Naive thymus-derived CD4-positive, alpha-beta T cell (primary cell): ENCODE data around the gene SHISA6. TPM values are rescaled to one million over a fixed set of nuclear protein-coding genes. Genes with fewer than 3 reads are reported as not detected.

ENCODE experiments used
- ATAC-seq: fragments of 150-1000 bp; cut with Tn5 transposase; 2 replicates; pipeline ENCODE4 v1.10.0; 2021; ENCODE audit warnings: mild to moderate bottlenecking, moderate library complexity
- CTCF ChIA-PET: fragments of 350-600 bp; sonication (Branson Sonifier 250); formaldehyde crosslinking; loops from one replicate; lab custom pipeline; 2021; ENCODE audit warnings: antibody characterized with exemption; lab: Charles Lee
- POLR2A ChIA-PET: fragments of 350-600 bp; sonication (Branson Sonifier 250); formaldehyde crosslinking; loops from one replicate; lab custom pipeline; 2021; ENCODE audit warnings: antibody characterized with exemption, inconsistent platforms; lab: Charles Lee
- DNase-seq, 9 donors: peaks; one replicate each; pipeline versions ENCODE4 v3.0.0 to v3.0.0-alpha.2; 2020 to 2022; ENCODE audit warnings: mixed read lengths in 1 of 9
- H3K27ac ChIP-seq: one replicate; pipeline ENCODE4 v1.7.0; 2013; ENCODE audit warnings: mild to moderate bottlenecking, low read depth, low read length, moderate library complexity
- H3K27me3 ChIP-seq, 2 donors: one replicate each; pipeline ENCODE4 v1.7.0; 2013; ENCODE audit warnings: low read length in 2 of 2, mild to moderate bottlenecking in 2 of 2, moderate library complexity in 2 of 2; ENCODE audit not compliant: control insufficient read depth in 2 of 2, insufficient read depth in 2 of 2
- H3K36me3 ChIP-seq, 3 experiments: 1 replicate in 2 of 3; 2 replicates in 1 of 3; pipeline ENCODE4 v1.7.0; 2013; ENCODE audit warnings: low read length in 3 of 3, mild to moderate bottlenecking in 3 of 3, moderate library complexity in 1 of 3; ENCODE audit not compliant: insufficient read depth in 3 of 3, control insufficient read depth in 2 of 3
- H3K4me1 ChIP-seq, 2 donors: one replicate each; pipeline ENCODE4 v1.7.0; 2013; ENCODE audit warnings: low read length in 2 of 2, mild to moderate bottlenecking in 2 of 2, moderate library complexity in 1 of 2; ENCODE audit not compliant: control insufficient read depth in 2 of 2, insufficient read depth in 2 of 2
- H3K4me3 ChIP-seq: 2 replicates; pipeline ENCODE4 v1.7.0; 2013; ENCODE audit warnings: mild to moderate bottlenecking, low read length
- H3K9me3 ChIP-seq, 3 experiments: 1 replicate in 2 of 3; 2 replicates in 1 of 3; pipeline ENCODE4 v1.7.0; 2013; ENCODE audit warnings: low read length in 3 of 3; ENCODE audit not compliant: control insufficient read depth in 2 of 3
- H3K27ac Mint-ChIP-seq, 9 donors: one replicate each; pipeline ENCODE4 v1.8.0; 2020 to 2022; ENCODE audit warnings: mixed read lengths in 9 of 9, mild to moderate bottlenecking in 8 of 9, moderate library complexity in 5 of 9, inconsistent platforms in 2 of 9
- H3K27me3 Mint-ChIP-seq, 5 donors: one replicate each; pipeline ENCODE4 v1.8.0; 2021 to 2022; ENCODE audit warnings: mixed read lengths in 5 of 5, mild to moderate bottlenecking in 1 of 5
- H3K36me3 Mint-ChIP-seq, 5 donors: one replicate each; pipeline ENCODE4 v1.8.0; 2020 to 2022; ENCODE audit warnings: mixed read lengths in 5 of 5, mild to moderate bottlenecking in 3 of 5, inconsistent platforms in 1 of 5
- H3K4me1 Mint-ChIP-seq, 7 donors: one replicate each; pipeline ENCODE4 v1.8.0; 2020 to 2022; ENCODE audit warnings: mixed read lengths in 7 of 7, mild to moderate bottlenecking in 3 of 7, inconsistent platforms in 1 of 7
- H3K4me3 Mint-ChIP-seq, 10 donors: one replicate each; pipeline ENCODE4 v1.8.0; 2020 to 2022; ENCODE audit warnings: mild to moderate bottlenecking in 10 of 10, mixed read lengths in 10 of 10, moderate library complexity in 6 of 10, inconsistent platforms in 2 of 10
- H3K9me3 Mint-ChIP-seq, 11 donors: one replicate each; pipeline ENCODE4 v1.8.0; 2020 to 2022; ENCODE audit warnings: mixed read lengths in 11 of 11, mild to moderate bottlenecking in 4 of 11, inconsistent platforms in 1 of 11, moderate library complexity in 1 of 11
- intact Hi-C, 2 donors: fragments of 100-400 bp; cut with micrococcal nuclease; formaldehyde crosslinking; loops; one replicate each; pipeline ENCODE4 v1.15.1; 2023
- polyA plus RNA-seq, 2 donors: library from polyadenylated mRNA; unstranded; fragments of 300-500 nt; fragmentation: Illumina TruSeq; gene quantifications; one replicate each; pipeline ENCODE4 v1.2.3, GENCODE V29; 2021
- total RNA-seq, 6 experiments: library from RNA in 5 of 6; stranded (reverse) in 5 of 6; gene quantifications; 1 replicate in 5 of 6; 2 replicates in 1 of 6; pipeline ENCODE4 v1.2.3 and lab custom pipeline; 2021 to 2026

Gene SHISA6
- total and polyA plus RNA-seq, 7 experiments from 2014 or later = not detected

- ChIA-PET CTCF (no interaction called here), POLR2A (no interaction called here)
- Histone ChIP-seq H3K4me1 (no peaks in the 10 kb centered on the region), H3K27ac (no peak overlapping the region), H3K36me3 (no peaks in the 10 kb centered on the region), H3K27me3 (no peaks in the 10 kb centered on the region), H3K4me3 (no peak overlapping the region), H3K9me3 (no peaks in the 10 kb centered on the region)
- Mint-ChIP-seq H3K9me3 (peaks cover 0 to 16% (median 11%) of the 10 kb centered on the region in 11 donors), H3K27ac (no peak overlapping the region), H3K27me3 (peaks cover 0 to 10% (median 9%) of the 10 kb centered on the region in 5 donors), H3K4me3 (no peak overlapping the region), H3K36me3 (peaks cover 0 to 6% (median 0%) of the 10 kb centered on the region in 5 donors), H3K4me1 (no peaks in the 10 kb centered on the region)
- intact Hi-C loops = no loop called here
- no peak for ATAC-seq
- no peak for DNase-seq
Measured at GRCh38 chr17:11272191-11272590, 31.2 kb downstream of the SHISA6 start.

GRCh38 chr17:11273596-11273995 lies 32.6 kb downstream of the SHISA6 start:
- intact Hi-C loops = no loop called here
- no peak overlapping the region for H3K4me3 Mint-ChIP-seq
- CTCF ChIA-PET = no interaction called here
- Histone ChIP-seq H3K27me3 (no peaks in the 10 kb centered on the region), H3K4me3 (no peak overlapping the region), H3K9me3 (peaks cover 0 to 2% (median 0%) of the 10 kb centered on the region in 3 experiments), H3K27ac (no peak overlapping the region), H3K4me1 (no peaks in the 10 kb centered on the region), H3K36me3 (no peaks in the 10 kb centered on the region)
- no peaks in the 10 kb centered on the region for H3K4me1 Mint-ChIP-seq
- H3K27me3 Mint-ChIP-seq = peaks cover 0 to 10% (median 9%) of the 10 kb centered on the region in 5 donors
- no peak for DNase-seq
- no peak for ATAC-seq
- H3K27ac Mint-ChIP-seq = no peak overlapping the region
- POLR2A ChIA-PET = no interaction called here
- H3K36me3 Mint-ChIP-seq = peaks cover 0 to 6% (median 0%) of the 10 kb centered on the region in 5 donors
- peaks cover 0 to 18% (median 10%) of the 10 kb centered on the region in 11 donors for H3K9me3 Mint-ChIP-seq

- H3K27ac ChIP-seq = no peak overlapping the region
- DNase-seq (no peak), ATAC-seq (no peak)
- no peaks in the 10 kb centered on the region for H3K4me1 Mint-ChIP-seq
- no peaks in the 10 kb centered on the region for H3K4me1 ChIP-seq
- peaks cover 0 to 6% (median 0%) of the 10 kb centered on the region in 3 experiments for H3K9me3 ChIP-seq
- H3K9me3 Mint-ChIP-seq = peaks cover 0 to 19% (median 10%) of the 10 kb centered on the region in 11 donors
- peaks cover 0 to 6% (median 0%) of the 10 kb centered on the region in 5 donors for H3K36me3 Mint-ChIP-seq
- H3K27me3 ChIP-seq = no peaks in the 10 kb centered on the region
- H3K4me3 Mint-ChIP-seq = no peak overlapping the region
- intact Hi-C loops = no loop called here
- ChIA-PET POLR2A (no interaction called here), CTCF (no interaction called here)
- H3K27me3 Mint-ChIP-seq = peaks cover 0 to 10% (median 9%) of the 10 kb centered on the region in 5 donors
- no peak overlapping the region for H3K27ac Mint-ChIP-seq
- H3K4me3 ChIP-seq = no peak overlapping the region
- H3K36me3 ChIP-seq = no peaks in the 10 kb centered on the region
Measured at GRCh38 chr17:11274106-11274505, 33.1 kb downstream of the SHISA6 start.

GRCh38 chr17:11276486-11276885 lies 35.5 kb downstream of the SHISA6 start:
- DNase-seq = no peak
- Histone ChIP-seq H3K9me3 (peaks cover 0 to 6% (median 0%) of the 10 kb centered on the region in 3 experiments), H3K27me3 (no peaks in the 10 kb centered on the region), H3K36me3 (no peaks in the 10 kb centered on the region), H3K4me3 (no peak overlapping the region), H3K27ac (no peak overlapping the region), H3K4me1 (no peaks in the 10 kb centered on the region)
- Mint-ChIP-seq H3K27me3 (peaks cover 0 to 10% (median 9%) of the 10 kb centered on the region in 5 donors), H3K4me1 (no peaks in the 10 kb centered on the region), H3K27ac (no peak overlapping the region), H3K36me3 (peaks cover 0 to 6% (median 0%) of the 10 kb centered on the region in 5 donors), H3K4me3 (no peak overlapping the region), H3K9me3 (peaks cover 0 to 24% (median 10%) of the 10 kb centered on the region in 11 donors)
- intact Hi-C loops = no loop called here
- ATAC-seq = no peak
- CTCF ChIA-PET = no interaction called here
- POLR2A ChIA-PET = no interaction called here

DNA sequence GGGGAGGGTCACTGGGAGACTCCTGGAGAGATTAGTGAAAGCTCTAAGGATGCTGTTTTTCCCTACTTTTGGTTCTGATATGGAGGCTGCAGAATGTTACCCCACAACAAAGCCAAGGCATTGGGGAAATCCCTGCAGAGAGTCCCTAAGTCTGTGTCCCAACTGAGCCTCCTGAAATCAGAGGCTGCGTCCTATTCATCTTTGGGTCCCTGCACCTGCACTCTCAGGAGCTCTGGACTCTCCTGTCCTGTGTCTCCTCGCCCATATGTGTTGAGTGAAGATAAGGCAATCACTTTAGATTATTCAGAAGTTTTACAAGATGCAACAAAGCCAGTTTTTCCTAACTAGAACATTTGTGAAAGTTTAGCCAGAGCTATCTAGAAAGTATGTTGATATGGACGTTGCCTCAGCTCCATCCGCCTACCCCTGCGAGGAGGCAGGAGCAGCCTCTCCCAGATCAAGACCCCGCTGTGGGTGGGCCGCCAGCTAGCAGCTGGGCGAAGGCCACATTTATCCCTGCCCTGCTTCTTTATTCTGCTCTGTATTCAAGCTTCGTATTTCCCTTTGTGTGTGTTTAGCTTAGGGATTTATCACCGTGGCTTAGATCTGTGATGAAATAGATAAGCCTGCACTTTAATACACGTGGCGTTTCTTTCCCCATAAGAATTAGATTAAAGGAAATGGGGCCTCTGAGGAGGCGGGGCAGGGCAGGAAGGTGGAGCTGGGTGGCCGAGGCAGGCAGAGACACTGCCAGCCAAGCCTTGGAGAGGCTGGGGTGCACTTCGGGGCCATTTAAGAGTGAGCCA lies 37.4 kb downstream of the SHISA6 start:
- H3K27ac ChIP-seq = no peak overlapping the region
- no peak for ATAC-seq
- CTCF ChIA-PET = no interaction called here
- H3K36me3 Mint-ChIP-seq = no peaks in the 10 kb centered on the region
- DNase-seq = no peak
- peaks cover 0 to 17% (median 6%) of the 10 kb centered on the region in 11 donors for H3K9me3 Mint-ChIP-seq
- no peaks in the 10 kb centered on the region for H3K4me1 Mint-ChIP-seq
- no peaks in the 10 kb centered on the region for H3K36me3 ChIP-seq
- POLR2A ChIA-PET = no interaction called here
- H3K4me1 ChIP-seq = no peaks in the 10 kb centered on the region
- H3K27ac Mint-ChIP-seq = no peak overlapping the region
- intact Hi-C loops = no loop called here
- no peaks in the 10 kb centered on the region for H3K27me3 ChIP-seq
- H3K27me3 Mint-ChIP-seq = no peaks in the 10 kb centered on the region
- H3K4me3 ChIP-seq = no peak overlapping the region
- H3K4me3 Mint-ChIP-seq = no peak overlapping the region
- H3K9me3 ChIP-seq = peaks cover 0 to 6% (median 0%) of the 10 kb centered on the region in 3 experiments

GRCh38 chr17:11278992-11279270 lies 37.9 kb downstream of the SHISA6 start:
- H3K4me1 ChIP-seq = no peaks in the 10 kb centered on the region
- no peak for DNase-seq
- no peak for ATAC-seq
- no peak overlapping the region for H3K4me3 ChIP-seq
- Mint-ChIP-seq H3K36me3 (no peaks in the 10 kb centered on the region), H3K4me3 (no peak overlapping the region), H3K4me1 (no peaks in the 10 kb centered on the region), H3K27ac (no peak overlapping the region), H3K27me3 (no peaks in the 10 kb centered on the region), H3K9me3 (peaks cover 0 to 17% (median 6%) of the 10 kb centered on the region in 11 donors)
- H3K9me3 ChIP-seq = peaks cover 0 to 6% (median 0%) of the 10 kb centered on the region in 3 experiments
- ChIA-PET POLR2A (no interaction called here), CTCF (no interaction called here)
- H3K27me3 ChIP-seq = no peaks in the 10 kb centered on the region
- intact Hi-C loops = no loop called here
- no peak overlapping the region for H3K27ac ChIP-seq
- H3K36me3 ChIP-seq = no peaks in the 10 kb centered on the region
